H1 (cell line): ENCODE data around the gene CXCR5. TPM values are rescaled to one million over a fixed set of nuclear protein-coding genes. Genes with fewer than 3 reads are reported as not detected.

Experiments used
- BACH1 ChIP-seq: IDR thresholded peaks from 2 replicates; pipeline ENCODE4 v1.6.1; 2012; ENCODE audit warnings: low read length, improper control_type of control experiment
- SIN3A ChIP-seq, 2 experiments: IDR thresholded peaks in 1 of 2; conservative IDR thresholded peaks in 1 of 2; 2 replicates each; pipeline ENCODE4 v1.6.1; 2011 to 2012; ENCODE audit warnings: low read length in 2 of 2, improper control_type of control experiment in 1 of 2, low read depth in 1 of 2, mild to moderate bottlenecking in 1 of 2
- polyA plus RNA-seq, 7 experiments: library from polyadenylated mRNA; depleted of rRNA in 3 of 7; stranded (reverse) in 5 of 7; unstranded in 2 of 7; fragments of >200 nt in 5 of 7; fragments of 200-250 nt in 2 of 7; gene quantifications; 1 replicate in 5 of 7; 2 replicates in 1 of 7; 4 replicates in 1 of 7; pipeline versions ENCODE4 v1.2.1 to v1.2.3, GENCODE V29; 2011 to 2013; ENCODE audit warnings: missing spikeins in 2 of 7, mixed read lengths in 2 of 7
- total RNA-seq: library from RNA; stranded (reverse); fragmentation: NEBNext Ultra II Directional; extraction: Animal tissue kit (Norgen Biotek cat#: 25700); gene quantifications from 2 replicates; pipeline ENCODE4 v1.2.1, GENCODE V29; 2021

Gene CXCR5
- total and polyA plus RNA-seq, 2 of the 8 experiments (the other 6 are each of a cell fraction or from before 2014, with no cell fraction given): not detected

DNA sequence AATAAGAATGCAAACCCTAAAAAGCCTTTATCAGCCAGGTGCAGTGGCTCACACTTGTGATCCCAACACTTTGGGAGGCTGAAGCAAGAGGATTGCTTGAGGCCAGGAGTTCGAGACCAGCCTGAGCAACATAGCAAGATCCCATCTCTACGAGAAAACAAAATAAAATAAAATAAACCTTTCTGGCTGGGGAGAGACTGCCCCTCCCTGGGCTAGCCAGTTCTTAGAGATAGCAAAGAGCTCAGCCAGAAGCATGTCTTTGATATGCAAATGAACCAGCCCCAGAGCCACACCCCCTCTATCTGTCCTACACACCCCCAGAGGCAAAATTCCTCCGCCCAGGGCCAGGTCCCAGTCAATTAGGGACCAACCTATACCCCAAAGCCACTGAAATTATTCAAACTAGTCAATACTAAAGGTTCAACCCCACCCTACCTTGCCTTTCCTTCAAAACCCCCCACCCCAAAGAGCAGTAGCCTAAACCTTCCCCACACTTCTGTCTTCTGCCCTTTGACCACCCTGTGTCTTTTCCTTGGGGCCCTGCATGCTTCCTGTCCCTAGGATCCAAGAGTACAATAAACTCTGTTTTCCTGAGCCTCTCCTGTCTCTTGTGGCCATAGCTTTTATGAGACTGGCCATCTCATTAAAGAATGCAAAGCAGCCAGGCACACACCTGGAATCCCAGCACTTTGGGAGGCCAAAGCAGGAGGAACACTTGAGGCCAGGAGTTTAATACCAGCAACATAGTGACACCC lies 37.3 kb upstream of the CXCR5 start (continued):
- TF ChIP-seq SIN3A (conservative IDR thresholded peaks at IDR 0.05 in 1 of 2, IDR thresholded peaks at IDR 0.05 in 1 of 2; ENCODE audit: low read depth in 1 of 2, low read length in 2 of 2) (no peak), BACH1 (no peak)
- TF ChIP-seq, all 59 proteins: peak for 0
